Stimulated activated naive B cell treated with anti-CD40 and anti-IgM and Interleukin-4, amounts not matched to agents 10 μg/mL and 1 μg/mL and 100 μg/mL, for 72 hours (primary cell): ENCODE data around the gene UGT3A1.

ENCODE experiments used
- ATAC-seq, 2 donors: fragments of 150-1000 bp; cut with Tn5 transposase; replicated peaks; 2 replicates each; pipeline ENCODE4 v1.10.0; 2021; ENCODE audit warnings: moderate library complexity in 1 of 2
- DNase-seq: peaks from one replicate; pipeline ENCODE4 v3.0.0; 2021
- H3K27ac Mint-ChIP-seq: one replicate; pipeline ENCODE4 v1.8.0; 2022; ENCODE audit warnings: mild to moderate bottlenecking, mixed read lengths
- H3K27me3 Mint-ChIP-seq, 2 donors: one replicate each; pipeline ENCODE4 v1.8.0; 2022; ENCODE audit warnings: mixed read lengths in 2 of 2
- H3K36me3 Mint-ChIP-seq, 2 donors: one replicate each; pipeline ENCODE4 v1.8.0; 2022; ENCODE audit warnings: mixed read lengths in 2 of 2, mild to moderate bottlenecking in 1 of 2
- H3K4me1 Mint-ChIP-seq, 2 donors: one replicate each; pipeline ENCODE4 v1.8.0; 2022; ENCODE audit warnings: mixed read lengths in 2 of 2, mild to moderate bottlenecking in 1 of 2
- H3K4me3 Mint-ChIP-seq, 2 donors: one replicate each; pipeline ENCODE4 v1.8.0; 2022; ENCODE audit warnings: mild to moderate bottlenecking in 2 of 2, mixed read lengths in 2 of 2, moderate library complexity in 1 of 2
- H3K9me3 Mint-ChIP-seq, 2 donors: one replicate each; pipeline ENCODE4 v1.8.0; 2022; ENCODE audit warnings: mixed read lengths in 2 of 2, mild to moderate bottlenecking in 1 of 2

UGT3A1 gene

DNA sequence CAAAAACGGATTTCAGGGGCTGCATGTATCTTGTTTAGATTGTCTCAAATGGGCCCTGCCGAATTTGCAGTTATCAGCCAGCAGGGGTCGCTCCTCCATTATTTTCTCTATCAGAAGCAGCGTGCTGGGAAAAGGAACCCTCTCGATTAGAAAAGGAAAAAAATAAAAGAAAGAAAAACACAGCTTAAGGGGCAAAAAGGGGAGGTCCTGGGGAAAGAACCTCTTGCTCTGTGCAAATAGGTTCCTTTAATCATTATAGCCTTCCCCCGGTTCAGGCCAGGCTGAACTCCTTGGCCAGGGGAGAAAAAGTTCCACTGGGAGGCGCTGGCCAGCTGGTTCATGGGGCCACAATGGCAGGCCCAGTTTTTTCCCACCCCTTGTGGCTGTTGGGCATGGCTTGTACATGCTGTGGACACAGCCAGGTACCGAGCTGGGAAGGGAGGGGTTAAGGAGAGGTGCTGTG, 27.8 kb downstream of the UGT3A1 start:
- peaks cover 3 to 4% of the 10 kb centered on the region in 2 donors for H3K9me3 Mint-ChIP-seq
- H3K27me3 Mint-ChIP-seq, result peaks cover 0 to 4% of the 10 kb centered on the region in 2 donors
- DNase-seq (no peak), ATAC-seq (no peak)
- H3K4me3 Mint-ChIP-seq, result no peak overlapping the region
- H3K36me3 Mint-ChIP-seq, result no peaks in the 10 kb centered on the region
- H3K27ac Mint-ChIP-seq, result no peak overlapping the region
- H3K4me1 Mint-ChIP-seq, result no peaks in the 10 kb centered on the region

DNA sequence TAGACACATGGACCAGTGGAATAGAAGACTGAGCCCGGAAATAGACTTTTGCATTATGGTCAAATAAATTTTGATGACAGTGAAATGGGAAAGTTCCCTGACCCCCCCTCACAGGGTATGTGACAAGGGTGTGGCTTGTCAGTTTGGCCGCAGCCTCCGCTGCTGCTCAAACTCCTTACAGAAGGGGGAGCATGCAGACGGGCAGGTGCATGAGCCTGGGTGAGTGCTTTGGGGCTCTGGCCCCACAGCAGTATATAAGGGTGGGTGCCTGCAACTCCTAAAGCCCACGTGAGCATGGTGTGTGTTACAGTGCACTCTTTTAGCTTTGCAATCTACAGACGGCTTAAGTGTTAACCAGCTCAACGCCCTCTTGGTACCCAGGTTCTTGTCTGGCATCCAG, 30.9 kb downstream of the UGT3A1 start:
- H3K4me1 Mint-ChIP-seq, result no peaks in the 10 kb centered on the region
- no peaks in the 10 kb centered on the region for H3K36me3 Mint-ChIP-seq
- DNase-seq (no peak), ATAC-seq (no peak)
- H3K4me3 Mint-ChIP-seq, result no peak overlapping the region
- H3K27ac Mint-ChIP-seq, result no peak overlapping the region
- peaks cover 4 to 7% of the 10 kb centered on the region in 2 donors for H3K9me3 Mint-ChIP-seq
- peaks cover 0 to 4% of the 10 kb centered on the region in 2 donors for H3K27me3 Mint-ChIP-seq

GRCh38 chr5:35956429-35956828, 34.8 kb downstream of the UGT3A1 start:
- peaks cover 4 to 5% of the 10 kb centered on the region in 2 donors for H3K9me3 Mint-ChIP-seq
- no peak for ATAC-seq
- no peaks in the 10 kb centered on the region for H3K36me3 Mint-ChIP-seq
- H3K27ac Mint-ChIP-seq, result no peak overlapping the region
- DNase-seq, result no peak
- H3K4me1 Mint-ChIP-seq, result no peaks in the 10 kb centered on the region
- H3K27me3 Mint-ChIP-seq, result peaks cover 0 to 13% of the 10 kb centered on the region in 2 donors
- H3K4me3 Mint-ChIP-seq, result no peak overlapping the region

- ATAC-seq, result no peak
- DNase-seq, result no peak
- Mint-ChIP-seq H3K4me1 (no peaks in the 10 kb centered on the region), H3K4me3 (no peak overlapping the region), H3K9me3 (peaks cover 0 to 5% of the 10 kb centered on the region in 2 donors), H3K27me3 (peaks cover 0 to 13% of the 10 kb centered on the region in 2 donors), H3K36me3 (no peaks in the 10 kb centered on the region), H3K27ac (no peak overlapping the region)
Observed at GRCh38 chr5:35954175-35954574, 37.0 kb downstream of the UGT3A1 start.

DNA sequence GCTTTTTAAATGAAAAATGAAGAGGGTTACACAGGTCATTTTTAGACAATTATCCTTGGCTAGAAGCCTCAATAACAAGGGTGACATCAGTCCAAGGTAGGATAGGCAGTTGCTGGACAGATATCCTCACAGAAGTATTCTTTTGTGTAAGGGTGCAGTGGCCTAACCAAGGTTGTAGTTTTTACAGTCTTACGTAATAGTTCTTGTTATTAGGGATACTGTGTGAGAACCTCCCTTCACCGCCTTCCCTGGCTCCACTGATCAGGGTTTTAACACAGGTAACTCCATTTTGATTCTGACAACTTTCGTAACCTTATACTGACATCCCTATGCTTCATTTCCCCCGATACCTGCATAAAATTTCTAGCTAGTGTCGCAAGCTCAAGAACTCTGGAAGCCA, 44.1 kb downstream of the UGT3A1 start:
- no peak overlapping the region for H3K4me3 Mint-ChIP-seq
- H3K27me3 Mint-ChIP-seq, result peaks cover 3 to 5% of the 10 kb centered on the region in 2 donors
- DNase-seq (no peak), ATAC-seq (no peak)
- H3K27ac Mint-ChIP-seq, result no peak overlapping the region
- no peaks in the 10 kb centered on the region for H3K4me1 Mint-ChIP-seq
- no peaks in the 10 kb centered on the region for H3K36me3 Mint-ChIP-seq
- H3K9me3 Mint-ChIP-seq, result no peaks in the 10 kb centered on the region

DNA sequence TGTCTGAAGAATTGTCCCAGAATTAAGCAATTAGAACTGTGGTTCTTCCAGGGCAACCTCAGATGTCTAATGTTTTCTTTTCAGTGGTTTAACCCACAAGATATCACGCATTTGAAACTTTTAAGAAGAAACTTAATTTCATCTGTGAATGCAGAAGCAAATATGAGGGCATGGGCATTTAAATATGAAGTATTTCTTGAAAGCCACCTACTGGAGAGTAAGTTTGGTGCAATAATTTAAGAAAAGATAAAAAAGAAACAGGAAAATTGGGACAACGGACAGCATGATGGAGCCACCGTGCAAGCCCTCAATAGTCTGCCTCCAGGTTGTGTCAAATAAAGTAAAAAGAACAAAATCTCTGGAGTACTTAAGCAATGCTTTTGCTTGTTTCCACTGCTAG, 51.6 kb downstream of the UGT3A1 start:
- ATAC-seq (no peak), DNase-seq (no peak)
- Mint-ChIP-seq H3K36me3 (no peaks in the 10 kb centered on the region), H3K4me1 (no peaks in the 10 kb centered on the region), H3K27me3 (no peaks in the 10 kb centered on the region), H3K4me3 (no peak overlapping the region), H3K9me3 (no peaks in the 10 kb centered on the region), H3K27ac (no peak overlapping the region)

DNA sequence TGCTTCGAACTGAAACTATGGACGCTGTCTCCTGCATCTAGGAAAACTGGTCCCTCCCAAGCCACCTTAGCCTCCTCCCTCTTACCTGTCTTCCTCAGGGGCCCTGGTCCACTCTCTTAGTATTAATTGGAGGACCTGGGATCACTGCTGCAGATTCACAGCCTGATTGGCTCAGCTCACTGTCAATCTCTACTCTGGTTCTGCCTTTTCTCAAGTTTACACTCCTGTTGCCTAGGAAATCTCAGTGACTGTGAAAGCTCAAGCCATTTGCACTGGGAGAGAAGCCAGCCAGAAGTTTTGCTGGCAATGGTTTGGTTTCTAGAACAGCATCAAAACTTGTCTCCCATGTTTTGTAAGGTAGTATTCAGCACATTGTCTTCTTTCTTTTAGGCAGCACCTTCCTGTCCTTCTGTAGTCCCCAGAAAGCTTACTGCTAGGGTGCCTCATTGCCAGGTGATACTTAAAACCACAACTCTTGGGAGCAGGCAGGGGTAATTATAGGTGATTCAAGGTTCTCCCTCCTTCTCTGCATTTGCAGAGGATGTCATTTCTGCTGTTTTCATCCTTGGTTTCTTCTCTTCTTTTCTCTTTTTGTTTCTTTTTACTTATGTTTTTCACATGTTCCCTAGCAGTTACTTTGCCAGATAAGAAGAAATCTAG, 52.5 kb downstream of the UGT3A1 start, which contains the start of gene CAPSL:
Gene CAPSL, minus strand, starts transcription at position 55 of the 660 bp plus-strand sequence. CDS start 17,502 bp downstream, outside the sequence.
- Mint-ChIP-seq H3K27ac (no peak within 1 kb of the TSS), H3K27me3 (no peaks in the 10 kb centered on the region), H3K9me3 (no peaks in the 10 kb centered on the region), H3K4me1 (no peaks in the 10 kb centered on the region), H3K4me3 (no peak within 1 kb of the TSS), H3K36me3 (no peaks in the 10 kb centered on the region)
- ATAC-seq (peak; percentile 33 to 38), DNase-seq (no peak)

DNA sequence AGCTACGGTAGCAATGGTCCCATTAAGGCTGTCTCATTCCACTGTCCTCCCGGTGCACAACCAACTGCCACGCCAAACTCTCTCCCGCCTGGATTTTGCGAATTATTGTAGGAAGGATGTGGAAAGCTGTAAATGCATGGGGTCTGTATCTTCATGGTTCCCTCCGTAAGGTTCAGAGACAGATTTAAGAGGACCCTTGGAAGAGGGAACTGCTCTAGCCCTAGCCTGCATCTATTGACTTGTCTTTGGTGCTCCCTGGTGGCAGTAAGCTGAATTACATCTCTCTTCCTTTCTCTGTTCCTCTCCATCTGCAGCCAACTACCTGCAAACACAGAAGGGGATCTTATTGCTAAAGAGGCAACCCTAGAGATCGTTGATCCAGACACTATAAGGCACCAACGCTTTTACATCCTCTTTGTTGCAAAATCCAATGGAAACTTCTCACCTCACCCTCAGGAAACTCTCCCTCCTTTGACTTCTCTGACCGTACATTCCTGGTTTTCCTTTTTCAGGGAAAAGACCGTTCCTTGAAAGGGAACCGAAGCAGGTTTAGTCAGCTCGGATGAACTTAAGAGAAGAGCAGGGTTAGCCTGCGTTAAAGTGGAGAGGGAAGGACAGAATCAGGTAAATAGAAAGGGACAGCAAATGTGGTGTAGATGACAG, 64.7 kb downstream of the UGT3A1 start:
- Mint-ChIP-seq H3K9me3 (no peaks in the 10 kb centered on the region), H3K4me1 (peaks cover 17 to 46% of the 10 kb centered on the region in 2 donors), H3K36me3 (no peaks in the 10 kb centered on the region), H3K27me3 (peaks cover 25 to 27% of the 10 kb centered on the region in 2 donors), H3K27ac (no peak overlapping the region), H3K4me3 (peak overlapping the region in 1 of 2 donors; percentile 33)
- ATAC-seq (peak; percentile 68 to 73), DNase-seq (peak; percentile 33)

- H3K9me3 Mint-ChIP-seq, result peaks cover 1 to 3% of the 10 kb centered on the region in 2 donors
- ATAC-seq, result peak; percentile 84 to 87
- H3K4me1 Mint-ChIP-seq, result peaks cover 20 to 55% of the 10 kb centered on the region in 2 donors
- DNase-seq, result peak; percentile 65
- peak overlapping the region; percentile 9 for H3K27ac Mint-ChIP-seq
- H3K27me3 Mint-ChIP-seq, result peaks cover 25 to 27% of the 10 kb centered on the region in 2 donors
- H3K4me3 Mint-ChIP-seq, result peak overlapping the region; percentile 61 to 72
- H3K36me3 Mint-ChIP-seq, result peaks cover 0 to 3% of the 10 kb centered on the region in 2 donors
Observed at GRCh38 chr5:35924950-35925722, 66.1 kb downstream of the UGT3A1 start.

GRCh38 chr5:35924122-35924949, 66.9 kb downstream of the UGT3A1 start:
- peak in 1 of 2 donors; percentile 3 for ATAC-seq
- peaks cover 6 to 8% of the 10 kb centered on the region in 2 donors for H3K9me3 Mint-ChIP-seq
- H3K36me3 Mint-ChIP-seq, result peaks cover 4 to 8% of the 10 kb centered on the region in 2 donors
- no peak for DNase-seq
- no peak overlapping the region for H3K27ac Mint-ChIP-seq
- H3K4me1 Mint-ChIP-seq, result peaks cover 21 to 58% of the 10 kb centered on the region in 2 donors
- H3K4me3 Mint-ChIP-seq, result peak overlapping the region in 1 of 2 donors; percentile 61
- H3K27me3 Mint-ChIP-seq, result peaks cover 25 to 27% of the 10 kb centered on the region in 2 donors

GRCh38 chr5:35922468-35922867, 68.7 kb downstream of the UGT3A1 start:
- H3K4me1 Mint-ChIP-seq, result peaks cover 23 to 61% of the 10 kb centered on the region in 2 donors
- peaks cover 5 to 9% of the 10 kb centered on the region in 2 donors for H3K36me3 Mint-ChIP-seq
- no peak overlapping the region for H3K27ac Mint-ChIP-seq
- ATAC-seq (no peak), DNase-seq (no peak)
- H3K27me3 Mint-ChIP-seq, result peaks cover 25 to 27% of the 10 kb centered on the region in 2 donors
- no peak overlapping the region for H3K4me3 Mint-ChIP-seq
- H3K9me3 Mint-ChIP-seq, result peaks cover 10 to 11% of the 10 kb centered on the region in 2 donors

DNA sequence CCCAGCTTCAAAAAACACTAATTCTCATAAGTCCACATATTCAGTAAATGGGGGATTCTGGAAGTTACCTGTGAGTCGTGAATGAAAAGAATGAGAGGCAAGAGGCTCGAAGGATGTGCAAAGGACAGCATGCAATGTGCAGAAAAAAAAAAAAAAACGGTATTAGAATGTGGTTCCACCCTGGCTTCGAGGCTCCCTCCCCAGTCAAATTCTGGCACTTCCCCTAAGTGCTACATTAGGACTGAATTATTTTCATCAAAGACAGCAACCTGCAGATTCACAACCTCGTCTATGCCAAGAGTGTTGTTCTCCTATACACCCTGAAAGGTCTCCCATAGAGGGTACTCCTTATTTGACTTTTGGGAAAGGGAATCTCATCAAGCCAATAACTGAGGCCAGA, 69.3 kb downstream of the UGT3A1 start:
- H3K4me1 Mint-ChIP-seq, result peaks cover 23 to 61% of the 10 kb centered on the region in 2 donors
- H3K27me3 Mint-ChIP-seq, result peaks cover 20 to 27% of the 10 kb centered on the region in 2 donors
- H3K4me3 Mint-ChIP-seq, result no peak overlapping the region
- ATAC-seq (no peak), DNase-seq (no peak)
- H3K27ac Mint-ChIP-seq, result no peak overlapping the region
- H3K36me3 Mint-ChIP-seq, result peaks cover 5 to 9% of the 10 kb centered on the region in 2 donors
- peaks cover 10 to 11% of the 10 kb centered on the region in 2 donors for H3K9me3 Mint-ChIP-seq

- Mint-ChIP-seq H3K27me3 (peaks cover 10 to 17% of the 10 kb centered on the region in 2 donors), H3K4me3 (no peak overlapping the region), H3K9me3 (peaks cover 10 to 11% of the 10 kb centered on the region in 2 donors), H3K36me3 (peaks cover 5 to 9% of the 10 kb centered on the region in 2 donors), H3K27ac (no peak overlapping the region), H3K4me1 (peaks cover 19 to 53% of the 10 kb centered on the region in 2 donors)
- DNase-seq (no peak), ATAC-seq (no peak)
Observed at GRCh38 chr5:35920890-35921289, 70.3 kb downstream of the UGT3A1 start.
